Measurements from ENCODE around the gene RAB40C.

RAB40C gene

GRCh38 chr16:616733-617586, 27.1 kb downstream of the RAB40C start:
- DNase-seq (ENCODE audit: low spot score), result no peak
- in situ Hi-C loops (cut with MboI; ENCODE audit: low pct_unique_long_range_greater_than_20kb, low sequenced_read_pairs, unreplicated experiment), result no loop called here
- no peak for TF ChIP-seq CTCF (IDR thresholded peaks at IDR 0.05; ENCODE audit: extremely low read depth, insufficient read depth, missing control alignments)

GRCh38 chr16:617855-618254, 28.0 kb downstream of the RAB40C start:
- in situ Hi-C loops (cut with MboI; ENCODE audit: low pct_unique_long_range_greater_than_20kb, low sequenced_read_pairs, unreplicated experiment), result no loop called here
- no peak for DNase-seq (ENCODE audit: low spot score)
- TF ChIP-seq CTCF (IDR thresholded peaks at IDR 0.05; ENCODE audit: extremely low read depth, insufficient read depth, missing control alignments), result no peak

DNA sequence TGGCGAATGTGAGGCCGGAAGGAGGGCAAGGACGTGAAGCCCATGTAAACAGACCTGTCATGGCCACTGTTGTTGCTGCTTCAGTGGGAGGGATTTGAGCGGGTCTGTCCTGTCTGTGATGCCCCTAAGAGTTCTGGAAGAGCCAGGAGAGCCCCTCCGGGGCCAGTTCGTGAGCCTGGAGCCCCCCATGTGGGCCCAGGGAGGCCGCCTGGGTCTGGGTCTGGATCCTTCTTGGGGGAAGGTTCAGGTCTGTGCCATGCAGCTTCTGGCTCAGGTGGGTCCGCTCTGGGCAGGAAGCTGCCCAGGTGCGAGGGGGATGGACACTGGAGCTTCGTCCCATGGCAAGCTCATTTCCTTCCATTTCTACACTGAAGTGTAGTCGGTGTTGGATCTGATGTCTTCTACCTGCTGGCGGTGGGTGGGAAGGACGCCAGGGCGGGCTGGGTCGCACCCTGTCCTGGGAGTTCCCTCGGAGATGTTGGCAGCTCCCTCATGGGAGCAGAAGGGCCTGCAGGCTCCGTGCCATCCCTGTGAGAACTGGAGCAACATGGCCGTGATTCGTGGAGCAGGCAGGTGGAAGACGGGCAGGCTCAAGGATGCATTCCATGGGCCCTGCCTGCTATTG, 29.7 kb downstream of the RAB40C start:
- in situ Hi-C loops (cut with MboI; ENCODE audit: low pct_unique_long_range_greater_than_20kb, low sequenced_read_pairs, unreplicated experiment), result no loop called here
- no peak for DNase-seq (ENCODE audit: low spot score)
- no peak for TF ChIP-seq CTCF (IDR thresholded peaks at IDR 0.05; ENCODE audit: extremely low read depth, insufficient read depth, missing control alignments)

DNA sequence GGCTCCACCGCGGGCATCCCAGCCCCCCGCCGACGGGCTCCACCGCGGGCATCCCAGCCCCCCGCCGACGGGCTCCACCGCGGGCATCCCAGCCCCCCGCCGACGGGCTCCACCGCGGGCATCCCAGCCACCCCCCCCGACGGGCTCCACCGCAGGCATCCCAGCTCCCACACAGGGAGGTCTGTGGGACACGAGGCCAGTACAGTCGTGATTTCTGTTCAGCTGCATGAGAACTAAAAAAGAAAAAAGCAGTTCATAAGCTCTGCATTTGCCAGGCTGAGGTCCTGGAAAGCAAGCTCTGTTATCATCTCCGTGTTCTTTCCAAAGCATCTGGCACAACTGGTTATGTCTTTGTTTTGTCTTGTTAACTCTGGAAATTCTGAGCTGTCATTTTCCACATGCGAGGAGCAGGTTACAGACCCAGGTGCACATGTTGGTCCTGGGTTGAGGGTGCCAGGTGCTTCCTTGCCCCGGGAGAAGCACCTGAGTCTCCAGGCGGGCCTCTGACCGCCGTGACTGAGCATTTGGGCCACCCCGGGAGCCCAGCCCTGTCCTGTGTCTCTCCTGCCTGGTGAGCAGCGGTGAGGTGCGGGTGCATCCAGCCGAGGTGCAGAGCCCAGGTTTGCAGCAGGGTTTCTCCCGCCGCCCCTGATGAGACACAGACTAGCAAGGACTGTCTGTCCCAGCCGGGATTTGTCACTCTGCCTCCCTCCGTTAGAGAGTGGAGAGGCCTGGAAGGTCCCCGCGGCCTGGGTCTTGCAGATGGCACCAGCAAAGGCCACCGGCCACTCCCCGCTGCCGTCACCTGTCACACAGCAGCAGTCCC, 31.0 kb downstream of the RAB40C start:
- in situ Hi-C loops (cut with MboI; ENCODE audit: low pct_unique_long_range_greater_than_20kb, low sequenced_read_pairs, unreplicated experiment), result no loop called here
- no peak for DNase-seq (ENCODE audit: low spot score)
- TF ChIP-seq CTCF (IDR thresholded peaks at IDR 0.05; ENCODE audit: extremely low read depth, insufficient read depth, missing control alignments), result no peak

- in situ Hi-C loops (cut with MboI; ENCODE audit: low pct_unique_long_range_greater_than_20kb, low sequenced_read_pairs, unreplicated experiment), result no loop called here
- DNase-seq (ENCODE audit: low spot score), result no peak
- TF ChIP-seq CTCF (IDR thresholded peaks at IDR 0.05; ENCODE audit: extremely low read depth, insufficient read depth, missing control alignments), result no peak
Observed at GRCh38 chr16:621526-622105, 31.8 kb downstream of the RAB40C start.

GRCh38 chr16:622920-623280, 33.0 kb downstream of the RAB40C start:
- TF ChIP-seq CTCF (IDR thresholded peaks at IDR 0.05; ENCODE audit: extremely low read depth, insufficient read depth, missing control alignments), result no peak
- in situ Hi-C loops (cut with MboI; ENCODE audit: low pct_unique_long_range_greater_than_20kb, low sequenced_read_pairs, unreplicated experiment), result no loop called here
- DNase-seq (ENCODE audit: low spot score), result no peak

Data from GM13977 (cell line).